Colonic mucosa (tissue), 4 donors: ENCODE results near the gene EPS8L2. TPM values are rescaled to one million over a fixed set of nuclear protein-coding genes. Genes with fewer than 3 reads are reported as not detected.

Experiments
- DNase-seq: peaks from one replicate; pipeline ENCODE4 v3.0.0-alpha.2; 2020
- H3K27ac ChIP-seq: fragments of 200-600 bp; one replicate; pipeline ENCODE4 v1.8.0; 2021
- H3K27me3 ChIP-seq: fragments of 200-600 bp; one replicate; pipeline ENCODE4 v1.8.0; 2021
- H3K36me3 ChIP-seq: fragments of 200-600 bp; one replicate; pipeline ENCODE4 v1.8.0; 2021
- H3K4me1 ChIP-seq: fragments of 200-600 bp; one replicate; pipeline ENCODE4 v1.8.0; 2021; ENCODE audit warnings: mild to moderate bottlenecking
- H3K4me3 ChIP-seq: fragments of 200-600 bp; one replicate; pipeline ENCODE4 v1.8.0; 2021
- H3K9ac ChIP-seq, 2 donors: one replicate each; pipeline ENCODE4 v1.7.0; 2013; ENCODE audit warnings: control low read depth in 2 of 2, low read depth in 2 of 2, low read length in 2 of 2
- H3K9me3 ChIP-seq: fragments of 200-600 bp; one replicate; pipeline ENCODE4 v1.8.0; 2021
- intact Hi-C: fragments of 100-400 bp; cut with DNase I; formaldehyde crosslinking; loops from one replicate; pipeline ENCODE4 v1.14.1; 2022
- total RNA-seq, 2 donors: library from RNA; stranded (reverse); fragmentation: NEBNext Ultra II Directional in 1 of 2; extraction: Animal tissue kit (Norgen Biotek cat#: 25700) in 1 of 2; gene quantifications; one replicate each; pipeline ENCODE4 v1.2.1, GENCODE V29; 2021
- TF ChIP-seq, protein P1 (sequence below): fragments of 200-600 bp; IDR thresholded peaks from one replicate; pipeline ENCODE4 v1.8.0; 2022; ENCODE audit warnings: antibody characterized with exemption, mild to moderate bottlenecking
- donor health status: healthy.
- donor health status: DM: no; HTN: no; CAD: no.
- donor health status: DM: no; HTN: no; CAD: no.

EPS8L2 gene
- total RNA-seq: 100 to 1,000 TPM; 192 to 254 TPM

GRCh38 chr11:705646-706438 is at the start of gene EPS8L2:
TSS of gene EPS8L2 (plus strand) at chr11:706231. CDS start at chr11:709408, 3,177 bp downstream.
- no peaks in the 10 kb centered on the region for H3K27me3 ChIP-seq

GRCh38 chr11:656426-656825 is 49.6 kb upstream of the EPS8L2 start:
- no peak overlapping the region for H3K4me3 ChIP-seq
- TF ChIP-seq, protein P1, sequence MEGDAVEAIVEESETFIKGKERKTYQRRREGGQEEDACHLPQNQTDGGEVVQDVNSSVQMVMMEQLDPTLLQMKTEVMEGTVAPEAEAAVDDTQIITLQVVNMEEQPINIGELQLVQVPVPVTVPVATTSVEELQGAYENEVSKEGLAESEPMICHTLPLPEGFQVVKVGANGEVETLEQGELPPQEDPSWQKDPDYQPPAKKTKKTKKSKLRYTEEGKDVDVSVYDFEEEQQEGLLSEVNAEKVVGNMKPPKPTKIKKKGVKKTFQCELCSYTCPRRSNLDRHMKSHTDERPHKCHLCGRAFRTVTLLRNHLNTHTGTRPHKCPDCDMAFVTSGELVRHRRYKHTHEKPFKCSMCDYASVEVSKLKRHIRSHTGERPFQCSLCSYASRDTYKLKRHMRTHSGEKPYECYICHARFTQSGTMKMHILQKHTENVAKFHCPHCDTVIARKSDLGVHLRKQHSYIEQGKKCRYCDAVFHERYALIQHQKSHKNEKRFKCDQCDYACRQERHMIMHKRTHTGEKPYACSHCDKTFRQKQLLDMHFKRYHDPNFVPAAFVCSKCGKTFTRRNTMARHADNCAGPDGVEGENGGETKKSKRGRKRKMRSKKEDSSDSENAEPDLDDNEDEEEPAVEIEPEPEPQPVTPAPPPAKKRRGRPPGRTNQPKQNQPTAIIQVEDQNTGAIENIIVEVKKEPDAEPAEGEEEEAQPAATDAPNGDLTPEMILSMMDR: no peak
- H3K36me3 ChIP-seq: peaks cover 6% of the 10 kb centered on the region
- no peak overlapping the region for H3K9ac ChIP-seq
- H3K4me1 ChIP-seq: peaks cover 9% of the 10 kb centered on the region
- H3K27ac ChIP-seq: no peak overlapping the region
- DNase-seq: no peak
- H3K9me3 ChIP-seq: no peaks in the 10 kb centered on the region
- H3K27me3 ChIP-seq: no peaks in the 10 kb centered on the region
- intact Hi-C loops: no loop called here

More at GRCh38 chr11:705646-706438, at the start of gene EPS8L2:
- peaks cover 29% of the 10 kb centered on the region for H3K4me1 ChIP-seq
- no peaks in the 10 kb centered on the region for H3K9me3 ChIP-seq
- peak within 1 kb of the TSS; percentile 71 for H3K4me3 ChIP-seq
- intact Hi-C loops: no loop called here
- TF ChIP-seq, protein P1: no peak
- H3K9ac ChIP-seq: peak within 1 kb of the TSS; percentile 84 to 96
- H3K36me3 ChIP-seq: no peaks in the 10 kb centered on the region
- peak within 1 kb of the TSS; percentile 90 for H3K27ac ChIP-seq
- DNase-seq: peak; percentile 92

GRCh38 chr11:656866-657265 is 49.2 kb upstream of the EPS8L2 start:
- DNase-seq: no peak
- Histone ChIP-seq H3K9me3 (no peaks in the 10 kb centered on the region), H3K9ac (no peak overlapping the region), H3K4me1 (peaks cover 9% of the 10 kb centered on the region), H3K27me3 (no peaks in the 10 kb centered on the region), H3K4me3 (no peak overlapping the region), H3K36me3 (peaks cover 6% of the 10 kb centered on the region), H3K27ac (no peak overlapping the region)
- TF ChIP-seq, protein P1: no peak
- intact Hi-C loops: no loop called here

GRCh38 chr11:657691-658126 is 48.3 kb upstream of the EPS8L2 start:
- Histone ChIP-seq H3K27me3 (no peaks in the 10 kb centered on the region), H3K4me3 (no peak overlapping the region), H3K36me3 (peaks cover 6% of the 10 kb centered on the region), H3K27ac (no peak overlapping the region), H3K4me1 (peaks cover 9% of the 10 kb centered on the region), H3K9ac (no peak overlapping the region), H3K9me3 (no peaks in the 10 kb centered on the region)
- TF ChIP-seq, protein P1: no peak
- intact Hi-C loops: no loop called here
- no peak for DNase-seq

- DNase-seq: no peak
These were observed 46.4 kb upstream of the EPS8L2 start for GRCh38 chr11:659532-660085.

More at GRCh38 chr11:659532-660085, 46.4 kb upstream of the EPS8L2 start:
- peaks cover 9% of the 10 kb centered on the region for H3K4me1 ChIP-seq
- H3K36me3 ChIP-seq: peaks cover 6% of the 10 kb centered on the region
- no peak overlapping the region for H3K27ac ChIP-seq
- no peaks in the 10 kb centered on the region for H3K9me3 ChIP-seq
- TF ChIP-seq, protein P1: no peak
- H3K4me3 ChIP-seq: no peak overlapping the region
- no peaks in the 10 kb centered on the region for H3K27me3 ChIP-seq
- intact Hi-C loops: loop anchor here (5.0 kb wide), 1 partner anchor 68 kb away; no protein-coding TSS in a partner anchor
- H3K9ac ChIP-seq: no peak overlapping the region
